HG02973 (cell line): ENCODE data around the gene FBXW7.

Experiments
- ATAC-seq: cut with Tn5 transposase; IDR thresholded peaks from one replicate; pipeline ENCODE4 v1.9.1; 2021; ENCODE audit warnings: moderate library complexity; ENCODE audit not compliant: unreplicated experiment

Gene FBXW7

DNA sequence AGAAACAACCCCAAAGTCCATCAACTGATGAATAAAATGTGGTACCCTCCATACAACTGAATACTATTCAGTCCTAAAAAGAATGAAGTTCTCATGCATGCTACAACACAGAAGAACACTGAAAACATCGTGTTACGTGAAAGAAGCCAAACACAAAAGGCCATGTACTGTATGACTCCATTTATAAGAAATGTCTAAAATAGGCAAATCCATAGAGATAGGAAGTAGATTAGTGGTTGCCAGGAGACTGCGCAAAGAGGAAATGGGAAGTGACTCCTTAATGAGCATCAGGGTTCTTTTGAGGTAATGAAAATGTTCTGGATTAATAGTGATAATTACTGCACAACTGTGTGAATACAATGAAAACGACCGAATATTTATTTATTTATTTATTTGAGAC, 23.4 kb downstream of the FBXW7 start:
- no peak for ATAC-seq

DNA sequence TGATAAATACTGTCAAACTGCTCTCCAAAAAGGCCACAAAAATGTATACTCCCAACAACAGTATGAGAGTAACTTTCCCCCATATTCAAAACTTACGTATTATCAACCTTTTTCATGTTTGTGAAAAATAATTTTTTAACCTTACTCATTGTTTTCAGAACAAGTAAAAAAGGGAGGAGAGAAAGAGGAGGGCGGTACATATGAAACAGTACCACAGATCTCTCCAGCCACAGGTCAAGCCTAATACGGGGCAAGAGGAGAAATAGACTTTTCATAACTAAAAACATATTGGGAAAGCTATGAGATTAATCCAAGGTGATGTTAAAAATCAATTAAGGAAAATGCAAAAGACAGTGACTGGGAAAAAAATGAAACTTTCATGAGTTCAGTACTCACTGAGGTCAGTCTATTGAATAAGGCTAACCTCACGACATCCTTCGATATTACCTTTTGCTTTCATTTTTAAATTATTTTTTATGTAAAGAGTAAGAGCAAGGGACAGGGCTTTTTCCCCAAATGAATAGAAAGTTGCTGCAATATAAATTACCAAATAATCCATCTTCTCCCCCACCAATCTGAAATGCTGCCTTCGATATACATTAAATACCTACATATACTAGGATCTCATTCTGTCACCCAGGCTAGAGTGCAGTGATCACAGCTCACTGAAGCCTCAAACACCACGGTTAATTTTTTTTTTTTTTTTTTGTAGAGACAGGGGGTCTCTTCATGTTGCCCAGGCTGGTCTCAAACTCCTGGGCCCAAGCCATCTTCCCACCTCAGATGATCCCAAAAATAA, 25.3 kb downstream of the FBXW7 start:
- peak; percentile 44 for ATAC-seq

GRCh38 chr4:152509595-152510225, 26.2 kb downstream of the FBXW7 start:
- peak; percentile 42 for ATAC-seq

DNA sequence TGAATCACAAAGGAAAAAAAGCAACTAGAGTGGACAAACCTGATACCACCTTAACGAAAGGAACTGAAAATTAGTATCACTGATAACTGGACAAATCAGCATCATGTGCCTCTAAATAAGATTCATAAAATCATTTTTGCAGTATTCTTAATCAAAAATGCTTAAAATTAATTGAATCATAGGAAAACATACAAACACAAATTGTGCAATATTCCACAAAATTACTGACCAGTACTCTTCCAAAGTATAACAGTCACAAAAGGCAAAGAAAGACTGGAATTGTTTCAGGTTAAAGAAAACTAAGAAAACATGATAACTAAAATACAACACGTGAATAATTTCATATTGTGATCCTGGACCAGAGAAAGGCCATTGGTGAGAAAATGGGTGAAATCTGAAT, 27.1 kb downstream of the FBXW7 start:
- no peak for ATAC-seq

DNA sequence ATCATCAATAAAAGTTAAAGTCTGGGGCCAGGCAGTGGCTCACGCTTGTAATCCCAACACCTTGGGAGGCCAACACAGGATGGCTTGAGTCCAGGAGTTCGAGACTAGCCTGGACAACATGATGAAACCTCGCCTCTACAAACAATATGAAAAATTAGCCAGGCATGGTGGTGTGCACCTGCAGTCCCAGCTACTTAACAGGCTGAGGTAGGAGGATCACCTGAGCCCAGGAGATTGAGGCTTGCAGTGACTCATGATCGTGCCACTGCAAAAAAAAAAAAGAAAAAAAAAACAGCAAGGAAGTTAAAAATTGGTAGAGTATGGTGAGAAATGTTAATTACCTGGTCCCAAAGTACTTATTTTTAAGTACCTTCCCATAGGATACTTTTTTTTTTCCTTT, 27.5 kb downstream of the FBXW7 start:
- no peak for ATAC-seq

DNA sequence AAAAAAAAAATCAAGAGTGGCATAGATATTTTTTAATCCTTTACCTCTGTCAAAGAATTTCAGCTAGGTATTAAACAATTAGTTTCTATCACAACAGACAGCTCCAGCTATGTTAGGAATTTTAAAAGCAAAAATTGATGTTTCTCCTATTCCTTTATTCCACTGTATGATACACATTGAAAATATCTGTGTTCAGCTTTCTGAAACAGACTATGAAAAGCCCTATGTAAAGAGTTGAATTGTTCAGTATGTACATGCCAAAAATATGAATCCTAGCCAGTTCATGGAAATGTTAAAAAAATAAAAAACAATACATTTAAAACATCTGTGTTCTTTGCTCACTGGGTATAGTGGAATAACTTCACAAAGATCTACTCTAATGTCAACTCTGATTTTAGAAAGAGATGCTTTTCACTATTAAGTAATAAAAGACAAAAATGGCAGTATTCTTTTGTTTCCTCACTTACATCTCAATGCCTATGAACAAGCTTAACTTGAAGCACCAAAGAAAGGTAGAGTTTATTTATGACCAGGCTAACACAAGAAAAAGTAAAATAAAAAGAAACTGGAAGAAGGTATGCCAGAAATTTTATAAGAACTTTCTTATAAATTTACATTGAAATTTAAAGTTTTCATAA, 32.1 kb downstream of the FBXW7 start:
- ATAC-seq: no peak

GRCh38 chr4:152501846-152502536, 33.9 kb downstream of the FBXW7 start:
- peak; percentile 49 for ATAC-seq

- ATAC-seq: peak; percentile 41
Measured at GRCh38 chr4:152500800-152501434, 35.0 kb downstream of the FBXW7 start.

GRCh38 chr4:152500275-152500674, 35.6 kb downstream of the FBXW7 start:
- no peak for ATAC-seq

DNA sequence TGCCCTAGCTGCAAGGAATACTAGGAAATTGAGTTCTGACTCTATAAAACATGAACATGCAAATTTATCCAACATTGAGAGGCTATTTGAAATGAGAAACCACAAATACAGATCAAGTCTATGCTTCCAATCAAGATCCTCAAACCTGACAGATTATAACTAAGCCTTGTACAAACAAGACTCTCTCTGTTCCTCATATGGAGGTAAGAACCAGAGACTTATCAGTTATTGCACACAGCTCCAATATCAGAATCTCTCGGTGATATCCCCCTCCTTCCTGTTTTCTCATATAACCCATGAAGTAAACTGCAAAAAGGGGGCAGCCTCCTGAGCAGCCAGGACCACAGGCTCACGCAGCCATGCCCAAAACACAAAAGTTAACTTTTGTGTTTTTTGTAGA, 36.5 kb downstream of the FBXW7 start:
- no peak for ATAC-seq

DNA sequence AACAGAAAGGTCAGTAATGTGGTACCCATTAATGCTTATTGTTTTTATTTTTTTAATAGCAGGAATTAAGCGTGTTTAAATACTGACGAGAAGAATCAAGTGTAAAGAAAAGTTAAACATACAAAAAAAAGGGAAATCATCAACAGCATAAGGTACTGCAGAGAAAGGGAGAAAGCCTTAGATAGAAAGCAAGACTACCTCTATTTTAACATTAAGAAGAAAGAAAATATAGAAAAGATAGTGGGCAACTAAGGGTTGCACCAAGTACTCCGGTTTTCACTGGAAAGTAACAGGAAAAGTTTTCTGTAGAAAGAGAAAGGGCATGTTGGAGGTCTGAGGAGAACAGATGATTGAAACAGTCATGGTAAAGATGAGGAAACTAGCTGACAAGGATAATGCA, 41.9 kb downstream of the FBXW7 start:
- ATAC-seq: no peak

DNA sequence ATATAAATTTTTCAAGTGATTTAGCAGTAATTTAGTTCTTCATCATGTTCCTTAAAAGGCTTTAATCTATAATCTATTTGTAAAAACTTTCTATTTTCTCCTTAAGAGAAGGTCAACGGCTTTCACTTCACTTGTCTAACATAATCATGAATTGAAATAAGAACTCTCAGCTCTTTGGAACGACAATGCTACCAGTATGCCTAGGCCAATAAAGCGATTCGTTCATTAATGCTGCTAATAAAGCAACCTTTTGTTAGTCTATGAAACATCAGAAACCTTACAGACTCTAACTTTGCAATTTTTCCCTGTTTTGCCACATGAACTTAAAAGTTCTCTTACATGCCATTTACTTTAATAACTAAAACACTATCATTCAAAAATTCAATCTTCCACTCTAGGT, 47.6 kb downstream of the FBXW7 start:
- ATAC-seq: no peak

DNA sequence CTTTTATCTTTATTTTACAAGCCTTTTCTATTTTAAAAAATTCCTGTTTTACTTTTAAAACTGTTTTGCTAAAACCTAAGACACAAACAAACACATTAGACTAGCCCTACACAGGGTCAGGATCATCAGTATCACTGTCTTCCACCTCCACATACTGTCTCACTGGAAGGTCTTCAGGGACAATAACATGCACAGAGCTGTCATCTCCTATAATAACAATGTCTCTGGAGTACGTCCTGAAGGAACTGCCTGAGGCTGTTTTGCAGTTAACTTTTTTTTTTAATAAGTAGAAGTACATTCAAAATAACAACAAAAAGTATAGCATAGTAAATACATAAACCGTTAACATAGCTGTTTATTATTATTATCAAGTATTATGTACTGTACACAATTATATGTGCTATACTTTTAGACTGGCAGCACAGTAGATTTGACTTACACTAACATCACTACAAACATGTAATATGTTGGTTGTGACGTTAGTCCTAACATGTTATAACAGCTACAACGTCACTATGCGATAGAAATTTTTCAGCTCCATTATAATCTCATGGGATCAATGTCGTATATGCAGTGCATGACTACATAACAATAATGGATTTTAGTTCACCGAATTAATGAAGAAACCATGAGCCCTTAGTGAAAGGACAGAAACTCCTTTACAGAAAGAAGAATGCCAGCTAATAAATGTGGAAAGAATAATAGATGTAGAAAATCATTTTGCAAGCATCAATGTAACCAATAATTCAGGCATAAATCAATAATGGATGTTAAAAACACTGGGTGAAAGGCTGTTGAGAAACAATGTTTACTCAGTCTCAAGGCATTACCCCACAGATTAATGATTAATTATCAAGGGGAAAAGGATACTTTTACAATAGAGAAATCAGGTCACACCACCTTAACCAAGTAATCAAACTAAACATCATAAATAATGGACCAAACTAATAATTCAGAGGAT, 49.2 kb downstream of the FBXW7 start:
- ATAC-seq: no peak

GRCh38 chr4:152485726-152486276, 50.1 kb downstream of the FBXW7 start:
- ATAC-seq: peak; percentile 100

DNA sequence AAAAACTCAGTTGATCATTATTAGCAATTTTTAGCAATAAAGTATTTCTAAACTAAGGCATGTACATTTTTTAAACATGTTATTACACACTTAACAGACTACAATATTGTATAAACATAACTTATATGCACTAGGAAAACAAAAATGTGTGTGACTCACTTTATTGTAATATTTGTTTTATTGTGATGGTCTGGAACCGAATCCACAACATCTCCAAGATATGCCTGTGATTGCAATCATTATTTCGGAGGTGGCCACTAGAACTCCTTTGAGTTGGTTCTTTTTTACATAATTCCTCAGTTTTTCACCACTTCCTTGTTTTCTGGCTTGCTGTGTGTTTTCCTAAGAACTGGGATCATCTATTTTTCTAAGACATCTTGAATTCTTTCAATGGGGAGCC, 53.7 kb downstream of the FBXW7 start:
- no peak for ATAC-seq

DNA sequence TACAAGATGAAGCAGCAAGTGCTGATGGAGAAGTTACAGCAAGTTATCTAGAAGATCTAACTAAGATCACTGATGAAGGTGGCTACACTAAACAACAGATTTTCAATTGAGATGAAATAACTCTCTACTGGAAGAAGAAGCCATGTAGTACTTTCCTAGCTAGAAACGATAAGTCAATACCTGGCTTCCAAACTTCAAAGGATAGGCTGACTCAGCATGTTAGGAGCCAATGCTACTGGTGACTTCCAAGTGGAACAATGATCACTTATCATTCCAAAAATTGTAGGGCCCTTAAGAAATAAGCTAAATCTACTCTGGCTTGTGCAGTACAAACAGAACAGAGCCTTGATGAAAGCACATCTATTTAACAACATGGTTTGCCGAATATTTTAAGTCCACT, 55.0 kb downstream of the FBXW7 start:
- no peak for ATAC-seq

DNA sequence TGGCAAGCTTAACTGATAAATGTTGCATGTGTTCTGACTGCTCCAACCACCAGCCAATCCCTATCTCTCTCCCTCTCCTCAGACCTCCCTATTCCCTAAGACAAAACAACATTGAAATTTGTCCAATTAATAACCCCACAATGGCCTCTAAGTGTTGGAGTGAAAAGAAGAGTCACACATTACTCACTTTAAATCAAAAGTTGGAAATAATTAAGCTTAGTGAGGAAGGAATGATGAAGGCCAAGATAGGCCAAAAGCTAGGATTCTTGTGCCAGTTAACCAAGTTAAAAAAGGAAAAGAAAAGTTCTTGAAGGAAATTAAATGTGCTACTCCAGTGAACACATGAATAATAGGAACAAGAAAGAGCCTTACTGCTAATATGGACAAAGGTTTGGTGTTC, 55.6 kb downstream of the FBXW7 start:
- ATAC-seq: no peak

DNA sequence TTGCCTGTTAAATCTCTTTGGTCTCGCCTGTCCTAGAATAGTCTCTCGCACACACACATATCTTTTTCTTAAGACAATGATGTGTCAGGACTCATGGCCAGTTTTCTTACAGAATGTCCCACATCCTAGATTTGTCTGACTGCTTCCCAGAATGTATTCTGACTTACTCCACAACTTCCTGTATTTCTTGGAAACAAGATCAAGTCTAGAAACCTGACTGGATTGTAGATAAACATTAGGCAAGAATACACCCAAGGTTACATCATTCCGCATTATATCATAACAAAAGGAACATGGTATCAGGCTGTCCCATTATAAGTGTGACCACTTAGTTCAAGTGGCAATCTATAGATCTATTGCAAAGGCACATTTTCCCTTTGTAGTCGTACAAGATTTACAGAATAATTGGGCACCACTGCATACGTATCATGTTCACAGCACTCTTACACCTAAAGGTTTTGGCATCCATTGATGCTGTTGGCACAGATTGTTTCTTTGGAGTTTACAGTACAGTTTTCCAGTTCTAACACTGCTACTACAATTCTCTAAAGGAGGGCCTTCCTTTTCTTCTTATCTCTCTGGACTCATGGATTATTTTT, 56.4 kb downstream of the FBXW7 start:
- ATAC-seq: no peak
